GM23338 (cell line): ENCODE data around the gene GAK.
A peak's percentile ranks its signal among the peaks of the same experiment; 100 is the strongest.

Experiments
- CREB1 ChIP-seq: fragments of 250-450 bp; sonication (Bioruptor Pico); IDR thresholded peaks from 2 replicates; pipeline ENCODE4 v1.5.0; 2020; ENCODE audit warnings: low read depth, mild to moderate bottlenecking, moderate library complexity
- CTCF ChIP-seq, 2 experiments: fragments of 200-600 bp in 1 of 2; sonication (generic) in 1 of 2; conservative IDR thresholded peaks; 2 replicates each; pipeline versions ENCODE4 v1.5.1 to v1.6.1; 2016 to 2017; ENCODE audit warnings: antibody characterized with exemption in 2 of 2, low read depth in 2 of 2, mild to moderate bottlenecking in 2 of 2, moderate library complexity in 1 of 2
- REST ChIP-seq: IDR thresholded peaks from one replicate; pipeline ENCODE4 v1.6.1; 2018; ENCODE audit warnings: antibody characterized with exemption; ENCODE audit not compliant: unreplicated experiment

- peak; percentile 60 to 67 for TF ChIP-seq CTCF (conservative IDR thresholded peaks at IDR 0.05; ENCODE audit: low read depth in 2 of 2)
- TF ChIP-seq REST, result no peak
- TF ChIP-seq CREB1 (CRISPR knock-in tag), result no peak
Observed at GRCh38 chr4:926538-926937, 5.6 kb downstream of the GAK start.
